Thyroid gland (tissue), 4 donors: ENCODE data around the gene LSM7.

Experiments
- POLR2A ChIP-seq, 2 donors: fragments of 450-650 bp; IDR thresholded peaks; one replicate each; pipeline ENCODE4 v1.6.1; 2017; ENCODE audit warnings: antibody characterized with exemption in 2 of 2, mild to moderate bottlenecking in 2 of 2, moderate library complexity in 1 of 2
- TF ChIP-seq, protein P1 (sequence below), 6 experiments: fragments of 200-600 bp in 3 of 6; fragments of 450-650 bp in 3 of 6; sonication (generic) in 3 of 6; IDR thresholded peaks; one replicate each; pipeline ENCODE4 v1.5.1; 2016 to 2019; ENCODE audit warnings: antibody characterized with exemption in 6 of 6, mild to moderate bottlenecking in 2 of 6, inconsistent platforms in 1 of 6, moderate library complexity in 1 of 6

GRCh38 chr19:2306281-2306806, 22.0 kb downstream of the LSM7 start:
- TF ChIP-seq POLR2A (IDR thresholded peaks at IDR 0.05): no peak
- TF ChIP-seq, protein P1, sequence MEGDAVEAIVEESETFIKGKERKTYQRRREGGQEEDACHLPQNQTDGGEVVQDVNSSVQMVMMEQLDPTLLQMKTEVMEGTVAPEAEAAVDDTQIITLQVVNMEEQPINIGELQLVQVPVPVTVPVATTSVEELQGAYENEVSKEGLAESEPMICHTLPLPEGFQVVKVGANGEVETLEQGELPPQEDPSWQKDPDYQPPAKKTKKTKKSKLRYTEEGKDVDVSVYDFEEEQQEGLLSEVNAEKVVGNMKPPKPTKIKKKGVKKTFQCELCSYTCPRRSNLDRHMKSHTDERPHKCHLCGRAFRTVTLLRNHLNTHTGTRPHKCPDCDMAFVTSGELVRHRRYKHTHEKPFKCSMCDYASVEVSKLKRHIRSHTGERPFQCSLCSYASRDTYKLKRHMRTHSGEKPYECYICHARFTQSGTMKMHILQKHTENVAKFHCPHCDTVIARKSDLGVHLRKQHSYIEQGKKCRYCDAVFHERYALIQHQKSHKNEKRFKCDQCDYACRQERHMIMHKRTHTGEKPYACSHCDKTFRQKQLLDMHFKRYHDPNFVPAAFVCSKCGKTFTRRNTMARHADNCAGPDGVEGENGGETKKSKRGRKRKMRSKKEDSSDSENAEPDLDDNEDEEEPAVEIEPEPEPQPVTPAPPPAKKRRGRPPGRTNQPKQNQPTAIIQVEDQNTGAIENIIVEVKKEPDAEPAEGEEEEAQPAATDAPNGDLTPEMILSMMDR (IDR thresholded peaks at IDR 0.05): no peak
